Loucy (cell line): Measurements from ENCODE around the gene COL5A3.

ENCODE experiments used
- H2AFZ ChIP-seq: fragments of 200-600 bp; sonication (generic); 2 replicates; pipeline ENCODE4 v1.6.0; 2016; ENCODE audit warnings: antibody characterized with exemption, mild to moderate bottlenecking, low read length, moderate library complexity
- H3F3A ChIP-seq: fragments of 200-600 bp; 2 replicates; pipeline ENCODE4 v1.6.0; 2016; ENCODE audit warnings: antibody characterized with exemption, low read depth, mild to moderate bottlenecking
- H3K27me3 ChIP-seq: fragments of 200-600 bp; sonication (generic); 2 replicates; pipeline ENCODE4 v1.6.1; 2014; ENCODE audit warnings: low read length, mild to moderate bottlenecking; ENCODE audit not compliant: insufficient read depth, poor library complexity, severe bottlenecking
- H3K36me3 ChIP-seq: fragments of 200-600 bp; sonication (generic); 2 replicates; pipeline ENCODE4 v1.6.1; 2016; ENCODE audit warnings: low read length; ENCODE audit not compliant: insufficient read depth
- H3K4me1 ChIP-seq: fragments of 200-600 bp; sonication (generic); 2 replicates; pipeline ENCODE4 v1.5.1; 2014; ENCODE audit warnings: low read length, mild to moderate bottlenecking; ENCODE audit not compliant: insufficient read depth, poor library complexity, severe bottlenecking
- H3K4me2 ChIP-seq: fragments of 200-600 bp; sonication (generic); 2 replicates; pipeline ENCODE4 v1.6.0; 2014; ENCODE audit warnings: antibody characterized with exemption, low read length, low read depth, mild to moderate bottlenecking; ENCODE audit not compliant: poor library complexity, severe bottlenecking
- H3K4me3 ChIP-seq: fragments of 200-600 bp; sonication (generic); 2 replicates; pipeline ENCODE4 v1.5.1; 2014; ENCODE audit warnings: low read length, mild to moderate bottlenecking, mixed read lengths; ENCODE audit not compliant: poor library complexity, severe bottlenecking
- H3K79me2 ChIP-seq: fragments of 200-600 bp; sonication (generic); 2 replicates; pipeline ENCODE4 v1.6.1; 2014; ENCODE audit warnings: low read length; ENCODE audit not compliant: insufficient read depth
- H3K9ac ChIP-seq: fragments of 200-600 bp; sonication (generic); 2 replicates; pipeline ENCODE4 v1.6.0; 2014; ENCODE audit warnings: mild to moderate bottlenecking, low read depth, low read length, moderate library complexity; ENCODE audit not compliant: poor library complexity, severe bottlenecking
- H3K9me2 ChIP-seq: fragments of 200-600 bp; sonication (generic); replicated peaks from 2 replicates; pipeline ENCODE4 v1.6.1; 2016; ENCODE audit warnings: low read depth, low read length, mixed read lengths
- H3K9me3 ChIP-seq: fragments of 200-600 bp; sonication (generic); 2 replicates; pipeline ENCODE4 v1.6.1; 2014; ENCODE audit warnings: mild to moderate bottlenecking, antibody characterized with exemption, low read length, low read depth; ENCODE audit not compliant: insufficient read depth
- H4K20me1 ChIP-seq: fragments of 200-600 bp; sonication (generic); 2 replicates; pipeline ENCODE4 v1.6.0; 2014; ENCODE audit warnings: antibody characterized with exemption, low read length, mild to moderate bottlenecking; ENCODE audit not compliant: insufficient read depth, poor library complexity, severe bottlenecking
- EZH2phosphoT487 ChIP-seq: fragments of 200-600 bp; IDR thresholded peaks from 2 replicates; pipeline ENCODE4 v1.6.1; 2018; ENCODE audit warnings: antibody characterized with exemption, mild to moderate bottlenecking, moderate library complexity, borderline replicate concordance
- TF ChIP-seq, protein P1 (sequence below): fragments of 200-600 bp; sonication (generic); conservative IDR thresholded peaks from 2 replicates; pipeline ENCODE4 v1.5.1; 2014; ENCODE audit warnings: mild to moderate bottlenecking, antibody characterized with exemption, low read length

Gene COL5A3

DNA sequence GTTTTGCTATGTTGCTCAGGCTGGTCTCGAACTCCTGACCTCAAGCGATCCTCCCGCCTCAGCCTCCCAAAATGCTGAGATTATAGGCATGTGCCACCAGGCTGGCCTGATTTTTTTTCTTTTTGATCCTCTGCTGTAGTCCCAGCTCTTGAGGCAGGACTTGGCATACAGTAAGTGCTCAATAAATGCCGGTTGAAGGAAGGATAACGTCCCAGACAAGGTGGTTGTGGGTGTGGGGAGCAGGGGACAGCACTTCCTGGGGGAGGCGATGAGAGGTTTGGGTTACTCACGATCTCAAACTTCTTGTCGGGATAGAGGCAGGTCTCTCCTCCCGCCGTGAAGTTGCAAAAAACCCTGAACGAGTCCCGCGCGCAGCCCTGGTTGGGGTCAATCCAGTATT, 44.3 kb downstream of the COL5A3 start:
- no peaks in the 10 kb centered on the region for H3K36me3 ChIP-seq
- no peaks in the 10 kb centered on the region for H3K79me2 ChIP-seq
- TF ChIP-seq, protein P1, sequence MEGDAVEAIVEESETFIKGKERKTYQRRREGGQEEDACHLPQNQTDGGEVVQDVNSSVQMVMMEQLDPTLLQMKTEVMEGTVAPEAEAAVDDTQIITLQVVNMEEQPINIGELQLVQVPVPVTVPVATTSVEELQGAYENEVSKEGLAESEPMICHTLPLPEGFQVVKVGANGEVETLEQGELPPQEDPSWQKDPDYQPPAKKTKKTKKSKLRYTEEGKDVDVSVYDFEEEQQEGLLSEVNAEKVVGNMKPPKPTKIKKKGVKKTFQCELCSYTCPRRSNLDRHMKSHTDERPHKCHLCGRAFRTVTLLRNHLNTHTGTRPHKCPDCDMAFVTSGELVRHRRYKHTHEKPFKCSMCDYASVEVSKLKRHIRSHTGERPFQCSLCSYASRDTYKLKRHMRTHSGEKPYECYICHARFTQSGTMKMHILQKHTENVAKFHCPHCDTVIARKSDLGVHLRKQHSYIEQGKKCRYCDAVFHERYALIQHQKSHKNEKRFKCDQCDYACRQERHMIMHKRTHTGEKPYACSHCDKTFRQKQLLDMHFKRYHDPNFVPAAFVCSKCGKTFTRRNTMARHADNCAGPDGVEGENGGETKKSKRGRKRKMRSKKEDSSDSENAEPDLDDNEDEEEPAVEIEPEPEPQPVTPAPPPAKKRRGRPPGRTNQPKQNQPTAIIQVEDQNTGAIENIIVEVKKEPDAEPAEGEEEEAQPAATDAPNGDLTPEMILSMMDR, result no peak
- TF ChIP-seq EZH2phosphoT487, result no peak
- no peaks in the 10 kb centered on the region for H3F3A ChIP-seq
- H3K4me1 ChIP-seq, result no peaks in the 10 kb centered on the region
- no peaks in the 10 kb centered on the region for H3K9me3 ChIP-seq
- no peaks in the 10 kb centered on the region for H4K20me1 ChIP-seq
- no peak overlapping the region for H3K4me2 ChIP-seq
- H3K9ac ChIP-seq, result no peak overlapping the region
- no peak overlapping the region for H2AFZ ChIP-seq
- H3K27me3 ChIP-seq, result no peaks in the 10 kb centered on the region
- no peak overlapping the region for H3K4me3 ChIP-seq
- no peaks in the 10 kb centered on the region for H3K9me2 ChIP-seq

DNA sequence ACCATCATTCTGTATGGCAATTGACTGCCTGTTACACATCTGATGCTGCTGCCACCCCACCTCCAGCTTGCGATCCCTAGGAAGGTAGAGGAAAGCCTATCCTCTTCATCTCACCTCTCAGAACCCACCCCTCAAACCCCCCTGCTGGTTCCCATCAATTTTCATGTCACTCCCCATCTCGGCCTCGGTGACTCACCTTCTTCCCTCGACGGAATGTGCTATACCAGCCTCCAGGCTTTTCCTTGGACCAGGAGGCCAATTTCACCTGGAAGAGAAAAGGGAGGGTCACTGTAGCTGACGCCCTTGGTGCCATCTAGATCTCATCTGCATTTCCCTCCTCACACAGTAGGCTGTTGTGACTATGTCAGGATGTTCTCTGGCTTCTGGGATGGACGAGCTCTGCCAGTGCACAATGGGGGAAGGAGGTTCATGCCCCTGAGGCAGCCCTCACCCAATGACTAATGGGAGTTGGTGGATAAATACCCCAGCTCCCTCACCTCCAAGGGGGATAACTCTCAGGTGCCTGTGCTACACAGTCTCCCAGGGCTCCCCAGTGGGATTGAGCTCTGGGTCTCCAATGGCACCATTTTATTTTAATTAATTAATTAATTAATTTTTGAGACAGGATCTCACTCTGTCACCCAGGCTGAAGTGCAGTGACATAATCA, 47.5 kb downstream of the COL5A3 start:
- Histone ChIP-seq H3K9me2 (no peaks in the 10 kb centered on the region), H3K79me2 (no peaks in the 10 kb centered on the region), H3F3A (no peaks in the 10 kb centered on the region), H3K4me1 (no peaks in the 10 kb centered on the region), H3K4me2 (no peak overlapping the region), H3K27me3 (no peaks in the 10 kb centered on the region), H3K9me3 (no peaks in the 10 kb centered on the region), H3K36me3 (no peaks in the 10 kb centered on the region), H3K4me3 (no peak overlapping the region), H2AFZ (no peak overlapping the region), H4K20me1 (no peaks in the 10 kb centered on the region), H3K9ac (no peak overlapping the region)
- TF ChIP-seq, protein P1, result no peak
- TF ChIP-seq EZH2phosphoT487, result no peak

DNA sequence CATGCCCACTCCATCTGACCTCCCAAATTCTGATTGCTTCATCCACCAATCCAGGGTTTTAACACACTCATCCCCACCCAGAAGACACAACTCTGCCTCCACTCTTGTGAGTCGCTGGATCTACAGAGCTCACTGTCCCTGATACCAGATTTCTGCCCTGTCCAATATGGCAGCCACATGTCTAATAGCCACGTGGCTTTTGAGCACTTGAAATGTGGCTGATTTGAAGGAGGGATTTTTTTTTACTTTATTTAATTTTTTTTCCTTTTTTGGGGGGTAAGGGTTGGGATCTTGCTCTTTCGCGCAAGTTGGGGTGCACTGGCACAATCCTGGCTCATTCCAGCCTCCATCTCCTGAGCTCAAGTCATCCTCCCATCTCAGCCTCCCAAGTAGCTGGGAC, 49.2 kb downstream of the COL5A3 start:
- H3K4me3 ChIP-seq, result no peak overlapping the region
- no peaks in the 10 kb centered on the region for H3K79me2 ChIP-seq
- no peaks in the 10 kb centered on the region for H3K9me3 ChIP-seq
- H3K9ac ChIP-seq, result no peak overlapping the region
- no peaks in the 10 kb centered on the region for H3K27me3 ChIP-seq
- no peaks in the 10 kb centered on the region for H3F3A ChIP-seq
- no peaks in the 10 kb centered on the region for H3K9me2 ChIP-seq
- no peak overlapping the region for H2AFZ ChIP-seq
- no peaks in the 10 kb centered on the region for H3K4me1 ChIP-seq
- TF ChIP-seq EZH2phosphoT487, result no peak
- TF ChIP-seq, protein P1, result no peak
- H4K20me1 ChIP-seq, result no peaks in the 10 kb centered on the region
- H3K4me2 ChIP-seq, result no peak overlapping the region
- H3K36me3 ChIP-seq, result no peaks in the 10 kb centered on the region
